Measurements from ENCODE around the gene HLA-DMA.

GRCh38 chr6:32943864-32944649, 8.8 kb downstream of the HLA-DMA start:
- TF ChIP-seq, protein P1, sequence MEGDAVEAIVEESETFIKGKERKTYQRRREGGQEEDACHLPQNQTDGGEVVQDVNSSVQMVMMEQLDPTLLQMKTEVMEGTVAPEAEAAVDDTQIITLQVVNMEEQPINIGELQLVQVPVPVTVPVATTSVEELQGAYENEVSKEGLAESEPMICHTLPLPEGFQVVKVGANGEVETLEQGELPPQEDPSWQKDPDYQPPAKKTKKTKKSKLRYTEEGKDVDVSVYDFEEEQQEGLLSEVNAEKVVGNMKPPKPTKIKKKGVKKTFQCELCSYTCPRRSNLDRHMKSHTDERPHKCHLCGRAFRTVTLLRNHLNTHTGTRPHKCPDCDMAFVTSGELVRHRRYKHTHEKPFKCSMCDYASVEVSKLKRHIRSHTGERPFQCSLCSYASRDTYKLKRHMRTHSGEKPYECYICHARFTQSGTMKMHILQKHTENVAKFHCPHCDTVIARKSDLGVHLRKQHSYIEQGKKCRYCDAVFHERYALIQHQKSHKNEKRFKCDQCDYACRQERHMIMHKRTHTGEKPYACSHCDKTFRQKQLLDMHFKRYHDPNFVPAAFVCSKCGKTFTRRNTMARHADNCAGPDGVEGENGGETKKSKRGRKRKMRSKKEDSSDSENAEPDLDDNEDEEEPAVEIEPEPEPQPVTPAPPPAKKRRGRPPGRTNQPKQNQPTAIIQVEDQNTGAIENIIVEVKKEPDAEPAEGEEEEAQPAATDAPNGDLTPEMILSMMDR (IDR thresholded peaks at IDR 0.05): no peak
- no peak for TF ChIP-seq EP300 (IDR thresholded peaks at IDR 0.05)
